Stomach smooth muscle (tissue), 2 donors: ENCODE data around the gene JAGN1.

Experiments used
- H3K27ac ChIP-seq: one replicate; pipeline ENCODE4 v1.7.0; 2013; ENCODE audit warnings: mild to moderate bottlenecking, low read length, inconsistent platforms
- H3K27me3 ChIP-seq, 2 donors: one replicate each; pipeline ENCODE4 v1.7.0; 2013; ENCODE audit warnings: low read length in 2 of 2; ENCODE audit not compliant: insufficient read depth in 2 of 2, control insufficient read depth in 1 of 2
- H3K36me3 ChIP-seq, 2 donors: one replicate each; pipeline ENCODE4 v1.7.0; 2013; ENCODE audit warnings: low read length in 2 of 2; ENCODE audit not compliant: control insufficient read depth in 2 of 2, insufficient read depth in 2 of 2
- H3K4me1 ChIP-seq: one replicate; pipeline ENCODE4 v1.7.0; 2013; ENCODE audit warnings: low read length; ENCODE audit not compliant: control insufficient read depth, insufficient read depth
- H3K4me3 ChIP-seq, 2 donors: one replicate each; pipeline ENCODE4 v1.7.0; 2013; ENCODE audit warnings: low read length in 2 of 2
- H3K9ac ChIP-seq, 2 donors: one replicate each; pipeline ENCODE4 v1.7.0; 2013; ENCODE audit warnings: low read length in 2 of 2, mild to moderate bottlenecking in 1 of 2
- H3K9me3 ChIP-seq, 2 donors: one replicate each; pipeline ENCODE4 v1.7.0; 2013; ENCODE audit warnings: low read length in 2 of 2; ENCODE audit not compliant: control insufficient read depth in 2 of 2
- donor health status: healthy.
- donor health status: Pancreatic carcinoma.

The JAGN1 gene

GRCh38 chr3:9918261-9919038, 28.0 kb downstream of the JAGN1 start:
- Histone ChIP-seq H3K27ac (peak overlapping the region; percentile 91), H3K27me3 (no peaks in the 10 kb centered on the region), H3K9me3 (no peaks in the 10 kb centered on the region), H3K4me1 (peaks cover 46% of the 10 kb centered on the region), H3K9ac (no peak overlapping the region), H3K36me3 (peaks cover under 1 to 6% of the 10 kb centered on the region in 2 donors), H3K4me3 (peak overlapping the region in 1 of 2 donors; percentile 84)

GRCh38 chr3:9928158-9928557, 37.7 kb downstream of the JAGN1 start:
- Histone ChIP-seq H3K4me1 (peaks cover 12% of the 10 kb centered on the region), H3K9me3 (no peaks in the 10 kb centered on the region), H3K9ac (no peak overlapping the region), H3K27ac (no peak overlapping the region), H3K36me3 (peaks cover 28 to 29% of the 10 kb centered on the region in 2 donors), H3K4me3 (no peak overlapping the region), H3K27me3 (no peaks in the 10 kb centered on the region)

- Histone ChIP-seq H3K9ac (no peak overlapping the region), H3K4me3 (no peak overlapping the region), H3K4me1 (peaks cover 31% of the 10 kb centered on the region), H3K27me3 (no peaks in the 10 kb centered on the region), H3K36me3 (peaks cover 17 to 28% of the 10 kb centered on the region in 2 donors), H3K27ac (no peak overlapping the region), H3K9me3 (no peaks in the 10 kb centered on the region)
Measured at GRCh38 chr3:9930804-9931418, 40.5 kb downstream of the JAGN1 start.

GRCh38 chr3:9932535-9932842, 42.1 kb downstream of the JAGN1 start:
- Histone ChIP-seq H3K9ac (peak overlapping the region; percentile 76 to 96), H3K36me3 (peaks cover 25 to 36% of the 10 kb centered on the region in 2 donors), H3K9me3 (no peaks in the 10 kb centered on the region)

GRCh38 chr3:9932843-9933560, 42.6 kb downstream of the JAGN1 start:
- Histone ChIP-seq H3K27ac (peak overlapping the region; percentile 98), H3K36me3 (peaks cover 30 to 40% of the 10 kb centered on the region in 2 donors), H3K4me1 (peaks cover 31% of the 10 kb centered on the region), H3K4me3 (peak overlapping the region; percentile 88 to 91), H3K9ac (peak overlapping the region; percentile 76 to 96), H3K27me3 (no peaks in the 10 kb centered on the region), H3K9me3 (no peaks in the 10 kb centered on the region)

More at GRCh38 chr3:9932535-9932842, 42.1 kb downstream of the JAGN1 start:
- H3K27me3 ChIP-seq, result no peaks in the 10 kb centered on the region
- H3K4me1 ChIP-seq, result peaks cover 31% of the 10 kb centered on the region
- H3K27ac ChIP-seq, result peak overlapping the region; percentile 98
- H3K4me3 ChIP-seq, result peak overlapping the region; percentile 88 to 91

GRCh38 chr3:9933561-9934234, 43.3 kb downstream of the JAGN1 start, which contains the start of gene CRELD1:
Gene CRELD1 (plus strand): TSS chr3:9933834. CDS start chr3:9934439, 605 bp downstream.
- H3K27me3 ChIP-seq, result no peaks in the 10 kb centered on the region

GRCh38 chr3:9934235-9934621, 43.8 kb downstream of the JAGN1 start:
- Histone ChIP-seq H3K9me3 (no peaks in the 10 kb centered on the region), H3K9ac (peak overlapping the region; percentile 96 to 97), H3K27ac (peak overlapping the region; percentile 98), H3K4me1 (peaks cover 31% of the 10 kb centered on the region), H3K27me3 (no peaks in the 10 kb centered on the region), H3K36me3 (peaks cover 34 to 38% of the 10 kb centered on the region in 2 donors), H3K4me3 (peak overlapping the region; percentile 88 to 91)

More at GRCh38 chr3:9933561-9934234, 43.3 kb downstream of the JAGN1 start, which contains the start of gene CRELD1:
- Histone ChIP-seq H3K9me3 (no peaks in the 10 kb centered on the region), H3K36me3 (peaks cover 34 to 39% of the 10 kb centered on the region in 2 donors), H3K4me1 (peaks cover 31% of the 10 kb centered on the region), H3K4me3 (peak within 1 kb of the TSS; percentile 88 to 91), H3K9ac (peak within 1 kb of the TSS; percentile 96 to 97), H3K27ac (peak within 1 kb of the TSS; percentile 98)

- no peaks in the 10 kb centered on the region for H3K9me3 ChIP-seq
Measured at GRCh38 chr3:9934993-9935392, 44.6 kb downstream of the JAGN1 start.

GRCh38 chr3:9935966-9936510, 45.6 kb downstream of the JAGN1 start:
- Histone ChIP-seq H3K27me3 (no peaks in the 10 kb centered on the region), H3K36me3 (peaks cover 24 to 25% of the 10 kb centered on the region in 2 donors), H3K4me1 (peaks cover 31% of the 10 kb centered on the region), H3K4me3 (no peak overlapping the region), H3K9me3 (no peaks in the 10 kb centered on the region), H3K27ac (no peak overlapping the region), H3K9ac (peak overlapping the region in 1 of 2 donors; percentile 33)

More at GRCh38 chr3:9934993-9935392, 44.6 kb downstream of the JAGN1 start:
- Histone ChIP-seq H3K9ac (peak overlapping the region in 1 of 2 donors; percentile 97), H3K27me3 (no peaks in the 10 kb centered on the region), H3K27ac (peak overlapping the region; percentile 98), H3K4me1 (peaks cover 31% of the 10 kb centered on the region), H3K36me3 (peaks cover 28 to 32% of the 10 kb centered on the region in 2 donors), H3K4me3 (peak overlapping the region in 1 of 2 donors; percentile 91)
